Peyer's patch (tissue), 4 donors: Measurements from ENCODE around the gene ITPR1. TPM values are rescaled to one million over a fixed set of nuclear protein-coding genes. Genes with fewer than 3 reads are reported as not detected.

Experiments used
- DNase-seq, 3 donors: peaks; one replicate each; pipeline ENCODE4 v3.0.0-alpha.2; 2017 to 2019
- H3K27ac ChIP-seq, 4 donors: fragments of 200-600 bp; sonication (generic); one replicate each; pipeline ENCODE4 v1.5.1; 2016 to 2019
- H3K27me3 ChIP-seq, 2 donors: fragments of 200-600 bp; sonication (generic); one replicate each; pipeline ENCODE4 v1.5.1; 2019
- H3K36me3 ChIP-seq, 3 donors: fragments of 200-600 bp; sonication (generic); one replicate each; pipeline ENCODE4 v1.5.1; 2016 to 2019
- H3K4me1 ChIP-seq, 4 donors: fragments of 200-600 bp; sonication (generic); one replicate each; pipeline ENCODE4 v1.5.1; 2016 to 2019
- H3K4me3 ChIP-seq, 4 donors: fragments of 200-600 bp; sonication (generic); 1 replicate in 3 of 4; 2 replicates in 1 of 4; pipeline ENCODE4 v1.5.1; 2016 to 2019; ENCODE audit warnings: mild to moderate bottlenecking in 1 of 4
- H3K9me3 ChIP-seq, 4 donors: fragments of 200-600 bp; sonication (generic); one replicate each; pipeline ENCODE4 v1.5.1; 2016 to 2019; ENCODE audit warnings: mild to moderate bottlenecking in 1 of 4
- CTCF ChIP-seq, 6 experiments: fragments of 450-650 bp in 4 of 6; fragments of 200-600 bp in 2 of 6; sonication (generic) in 1 of 6; IDR thresholded peaks; one replicate each; pipeline ENCODE4 v1.5.1; 2017 to 2019; ENCODE audit warnings: antibody characterized with exemption in 6 of 6, mild to moderate bottlenecking in 3 of 6, moderate library complexity in 1 of 6
- POLR2A ChIP-seq, 2 donors: fragments of 450-650 bp; IDR thresholded peaks; one replicate each; pipeline ENCODE4 v1.5.1; 2017; ENCODE audit warnings: antibody characterized with exemption in 2 of 2, mild to moderate bottlenecking in 2 of 2, moderate library complexity in 2 of 2
- total RNA-seq, 4 donors: library from RNA; depleted of rRNA; stranded (reverse); fragments of >200 nt; gene quantifications; one replicate each; pipeline ENCODE4 v1.1.0, GENCODE V29; 2016

The ITPR1 gene
- total RNA-seq, 4 donors from 2014 or later, result 13.3 to 142 (median 22.7) TPM

- H3K4me1 ChIP-seq, result peaks cover 0 to 14% (median 0%) of the 10 kb centered on the region in 4 donors
- H3K27me3 ChIP-seq, result no peaks in the 10 kb centered on the region
- H3K27ac ChIP-seq, result no peak overlapping the region
These were observed 35.2 kb downstream of the ITPR1 start for GRCh38 chr3:4528320-4528719.

GRCh38 chr3:4528819-4529600 lies 35.9 kb downstream of the ITPR1 start:
- Histone ChIP-seq H3K27ac (no peak overlapping the region), H3K4me3 (no peak overlapping the region), H3K36me3 (no peaks in the 10 kb centered on the region), H3K27me3 (no peaks in the 10 kb centered on the region), H3K4me1 (peaks cover 0 to 11% (median 0%) of the 10 kb centered on the region in 4 donors), H3K9me3 (no peaks in the 10 kb centered on the region)
- DNase-seq, result no peak
- no peak for TF ChIP-seq CTCF (IDR thresholded peaks at IDR 0.05)
- no peak for TF ChIP-seq POLR2A (IDR thresholded peaks at IDR 0.05)

More at GRCh38 chr3:4528320-4528719, 35.2 kb downstream of the ITPR1 start:
- Histone ChIP-seq H3K36me3 (no peaks in the 10 kb centered on the region), H3K4me3 (no peak overlapping the region), H3K9me3 (no peaks in the 10 kb centered on the region)
- no peak for TF ChIP-seq POLR2A (IDR thresholded peaks at IDR 0.05)
- no peak for TF ChIP-seq CTCF (IDR thresholded peaks at IDR 0.05)
- no peak for DNase-seq

GRCh38 chr3:4529876-4530588 lies 36.9 kb downstream of the ITPR1 start:
- H3K36me3 ChIP-seq, result no peaks in the 10 kb centered on the region
- TF ChIP-seq CTCF (IDR thresholded peaks at IDR 0.05), result no peak
- TF ChIP-seq POLR2A (IDR thresholded peaks at IDR 0.05), result no peak
- no peaks in the 10 kb centered on the region for H3K9me3 ChIP-seq
- H3K4me1 ChIP-seq, result peaks cover 0 to 9% (median 1%) of the 10 kb centered on the region in 4 donors
- H3K27ac ChIP-seq, result no peak overlapping the region
- H3K27me3 ChIP-seq, result no peaks in the 10 kb centered on the region
- no peak overlapping the region for H3K4me3 ChIP-seq
- no peak for DNase-seq

- DNase-seq, result no peak
- H3K36me3 ChIP-seq, result no peaks in the 10 kb centered on the region
These were observed 38.4 kb downstream of the ITPR1 start for GRCh38 chr3:4531478-4532025.

More at GRCh38 chr3:4531478-4532025, 38.4 kb downstream of the ITPR1 start:
- TF ChIP-seq CTCF (IDR thresholded peaks at IDR 0.05) (no peak), POLR2A (IDR thresholded peaks at IDR 0.05) (no peak)
- Histone ChIP-seq H3K4me1 (peaks cover 0 to 9% (median 1%) of the 10 kb centered on the region in 4 donors), H3K4me3 (no peak overlapping the region), H3K9me3 (no peaks in the 10 kb centered on the region), H3K27ac (no peak overlapping the region), H3K27me3 (no peaks in the 10 kb centered on the region)
